Liver (tissue), 3 donors: ENCODE measurements around the gene ALK.

Source experiments
- EGR1 ChIP-seq, 2 donors: IDR thresholded peaks; 2 replicates each; pipeline ENCODE4 v1.6.1; 2016 to 2018; ENCODE audit warnings: antibody characterized with exemption in 2 of 2, low read depth in 2 of 2
- FOXA1 ChIP-seq: IDR thresholded peaks from 2 replicates; pipeline ENCODE4 v1.6.1; 2016; ENCODE audit warnings: antibody characterized with exemption
- GABPA ChIP-seq, 2 donors: IDR thresholded peaks in 1 of 2; conservative IDR thresholded peaks in 1 of 2; 2 replicates each; pipeline ENCODE4 v1.6.1; 2016; ENCODE audit warnings: antibody characterized with exemption in 2 of 2, mild to moderate bottlenecking in 1 of 2, moderate library complexity in 1 of 2
- HNF4A ChIP-seq, 2 donors: conservative IDR thresholded peaks; 2 replicates each; pipeline ENCODE4 v1.6.1; 2016; ENCODE audit warnings: antibody characterized with exemption in 2 of 2, mild to moderate bottlenecking in 2 of 2
- JUND ChIP-seq, 2 donors: IDR thresholded peaks; 2 replicates each; pipeline ENCODE4 v1.6.1; 2016; ENCODE audit warnings: antibody characterized with exemption in 2 of 2
- RAD21 ChIP-seq, 2 donors: IDR thresholded peaks; 2 replicates each; pipeline ENCODE4 v1.6.1; 2016; ENCODE audit warnings: antibody characterized with exemption in 2 of 2, mild to moderate bottlenecking in 2 of 2
- RXRA ChIP-seq, 2 donors: IDR thresholded peaks; 2 replicates each; pipeline ENCODE4 v1.6.1; 2017 to 2018; ENCODE audit warnings: antibody characterized with exemption in 2 of 2, mild to moderate bottlenecking in 1 of 2
- SP1 ChIP-seq: IDR thresholded peaks from 2 replicates; pipeline ENCODE4 v1.6.1; 2018; ENCODE audit warnings: antibody characterized with exemption, mild to moderate bottlenecking
- TAF1 ChIP-seq: conservative IDR thresholded peaks from 2 replicates; pipeline ENCODE4 v1.6.1; 2016; ENCODE audit warnings: antibody characterized with exemption, mild to moderate bottlenecking
- TF ChIP-seq, protein P1 (sequence below): fragments of 150-350 bp; IDR thresholded peaks from 2 replicates; pipeline ENCODE4 v1.5.1; 2017; ENCODE audit warnings: improper control_type of control experiment, low read depth, low read length; ENCODE audit not compliant: missing input control
- TF ChIP-seq, protein P2 (sequence below): IDR thresholded peaks from 2 replicates; pipeline ENCODE4 v1.6.1; 2016; ENCODE audit warnings: antibody characterized with exemption, mild to moderate bottlenecking
- TF ChIP-seq, protein P3 (sequence below): IDR thresholded peaks from 2 replicates; pipeline ENCODE4 v1.6.1; 2016; ENCODE audit warnings: antibody characterized with exemption
- TF ChIP-seq, protein P4 (sequence below): IDR thresholded peaks from 2 replicates; pipeline ENCODE4 v1.6.1; 2016; ENCODE audit warnings: antibody characterized with exemption
- TF ChIP-seq, protein P5 (sequence below): IDR thresholded peaks from 2 replicates; pipeline ENCODE4 v1.6.1; 2016; ENCODE audit warnings: antibody characterized with exemption
- donor health status: healthy.
- donor health status: healthy.

DNA sequence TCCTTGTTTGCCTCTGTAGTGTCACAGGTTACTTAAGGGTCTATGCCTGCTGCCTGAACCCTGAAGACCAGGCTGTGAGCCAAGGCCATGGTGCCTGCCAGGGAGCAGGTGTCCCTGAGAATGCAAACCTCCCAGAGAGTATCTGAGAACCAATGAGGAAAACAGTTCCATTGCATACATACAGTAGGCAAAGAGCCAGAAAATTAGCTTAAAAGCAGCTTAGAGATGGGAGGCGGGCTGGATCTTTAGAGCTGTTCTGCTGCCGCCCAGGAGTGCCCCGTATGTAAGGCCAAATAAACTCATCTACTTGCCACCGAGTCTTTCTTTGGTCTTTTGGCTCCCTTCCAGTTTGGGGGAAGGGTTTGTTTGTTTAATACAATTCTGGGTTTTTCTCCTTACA is 478.2 kb downstream of the ALK start:
- TF ChIP-seq, protein P1, sequence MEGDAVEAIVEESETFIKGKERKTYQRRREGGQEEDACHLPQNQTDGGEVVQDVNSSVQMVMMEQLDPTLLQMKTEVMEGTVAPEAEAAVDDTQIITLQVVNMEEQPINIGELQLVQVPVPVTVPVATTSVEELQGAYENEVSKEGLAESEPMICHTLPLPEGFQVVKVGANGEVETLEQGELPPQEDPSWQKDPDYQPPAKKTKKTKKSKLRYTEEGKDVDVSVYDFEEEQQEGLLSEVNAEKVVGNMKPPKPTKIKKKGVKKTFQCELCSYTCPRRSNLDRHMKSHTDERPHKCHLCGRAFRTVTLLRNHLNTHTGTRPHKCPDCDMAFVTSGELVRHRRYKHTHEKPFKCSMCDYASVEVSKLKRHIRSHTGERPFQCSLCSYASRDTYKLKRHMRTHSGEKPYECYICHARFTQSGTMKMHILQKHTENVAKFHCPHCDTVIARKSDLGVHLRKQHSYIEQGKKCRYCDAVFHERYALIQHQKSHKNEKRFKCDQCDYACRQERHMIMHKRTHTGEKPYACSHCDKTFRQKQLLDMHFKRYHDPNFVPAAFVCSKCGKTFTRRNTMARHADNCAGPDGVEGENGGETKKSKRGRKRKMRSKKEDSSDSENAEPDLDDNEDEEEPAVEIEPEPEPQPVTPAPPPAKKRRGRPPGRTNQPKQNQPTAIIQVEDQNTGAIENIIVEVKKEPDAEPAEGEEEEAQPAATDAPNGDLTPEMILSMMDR: no peak
- no peak for TF ChIP-seq GABPA (IDR thresholded peaks at IDR 0.05 in 1 of 2, conservative IDR thresholded peaks at IDR 0.05 in 1 of 2)
- TF ChIP-seq, protein P2, sequence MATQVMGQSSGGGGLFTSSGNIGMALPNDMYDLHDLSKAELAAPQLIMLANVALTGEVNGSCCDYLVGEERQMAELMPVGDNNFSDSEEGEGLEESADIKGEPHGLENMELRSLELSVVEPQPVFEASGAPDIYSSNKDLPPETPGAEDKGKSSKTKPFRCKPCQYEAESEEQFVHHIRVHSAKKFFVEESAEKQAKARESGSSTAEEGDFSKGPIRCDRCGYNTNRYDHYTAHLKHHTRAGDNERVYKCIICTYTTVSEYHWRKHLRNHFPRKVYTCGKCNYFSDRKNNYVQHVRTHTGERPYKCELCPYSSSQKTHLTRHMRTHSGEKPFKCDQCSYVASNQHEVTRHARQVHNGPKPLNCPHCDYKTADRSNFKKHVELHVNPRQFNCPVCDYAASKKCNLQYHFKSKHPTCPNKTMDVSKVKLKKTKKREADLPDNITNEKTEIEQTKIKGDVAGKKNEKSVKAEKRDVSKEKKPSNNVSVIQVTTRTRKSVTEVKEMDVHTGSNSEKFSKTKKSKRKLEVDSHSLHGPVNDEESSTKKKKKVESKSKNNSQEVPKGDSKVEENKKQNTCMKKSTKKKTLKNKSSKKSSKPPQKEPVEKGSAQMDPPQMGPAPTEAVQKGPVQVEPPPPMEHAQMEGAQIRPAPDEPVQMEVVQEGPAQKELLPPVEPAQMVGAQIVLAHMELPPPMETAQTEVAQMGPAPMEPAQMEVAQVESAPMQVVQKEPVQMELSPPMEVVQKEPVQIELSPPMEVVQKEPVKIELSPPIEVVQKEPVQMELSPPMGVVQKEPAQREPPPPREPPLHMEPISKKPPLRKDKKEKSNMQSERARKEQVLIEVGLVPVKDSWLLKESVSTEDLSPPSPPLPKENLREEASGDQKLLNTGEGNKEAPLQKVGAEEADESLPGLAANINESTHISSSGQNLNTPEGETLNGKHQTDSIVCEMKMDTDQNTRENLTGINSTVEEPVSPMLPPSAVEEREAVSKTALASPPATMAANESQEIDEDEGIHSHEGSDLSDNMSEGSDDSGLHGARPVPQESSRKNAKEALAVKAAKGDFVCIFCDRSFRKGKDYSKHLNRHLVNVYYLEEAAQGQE: no peak
- TF ChIP-seq, protein P3, sequence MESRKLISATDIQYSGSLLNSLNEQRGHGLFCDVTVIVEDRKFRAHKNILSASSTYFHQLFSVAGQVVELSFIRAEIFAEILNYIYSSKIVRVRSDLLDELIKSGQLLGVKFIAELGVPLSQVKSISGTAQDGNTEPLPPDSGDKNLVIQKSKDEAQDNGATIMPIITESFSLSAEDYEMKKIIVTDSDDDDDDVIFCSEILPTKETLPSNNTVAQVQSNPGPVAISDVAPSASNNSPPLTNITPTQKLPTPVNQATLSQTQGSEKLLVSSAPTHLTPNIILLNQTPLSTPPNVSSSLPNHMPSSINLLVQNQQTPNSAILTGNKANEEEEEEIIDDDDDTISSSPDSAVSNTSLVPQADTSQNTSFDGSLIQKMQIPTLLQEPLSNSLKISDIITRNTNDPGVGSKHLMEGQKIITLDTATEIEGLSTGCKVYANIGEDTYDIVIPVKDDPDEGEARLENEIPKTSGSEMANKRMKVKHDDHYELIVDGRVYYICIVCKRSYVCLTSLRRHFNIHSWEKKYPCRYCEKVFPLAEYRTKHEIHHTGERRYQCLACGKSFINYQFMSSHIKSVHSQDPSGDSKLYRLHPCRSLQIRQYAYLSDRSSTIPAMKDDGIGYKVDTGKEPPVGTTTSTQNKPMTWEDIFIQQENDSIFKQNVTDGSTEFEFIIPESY: no peak
- TF ChIP-seq JUND (IDR thresholded peaks at IDR 0.05): no peak
- TF ChIP-seq, protein P4, sequence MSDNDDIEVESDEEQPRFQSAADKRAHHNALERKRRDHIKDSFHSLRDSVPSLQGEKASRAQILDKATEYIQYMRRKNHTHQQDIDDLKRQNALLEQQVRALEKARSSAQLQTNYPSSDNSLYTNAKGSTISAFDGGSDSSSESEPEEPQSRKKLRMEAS: no peak
- TF ChIP-seq FOXA1: no peak
- no peak for TF ChIP-seq RAD21 (IDR thresholded peaks at IDR 0.05)
- no peak for TF ChIP-seq SP1
- TF ChIP-seq TAF1: no peak
- TF ChIP-seq, protein P5, sequence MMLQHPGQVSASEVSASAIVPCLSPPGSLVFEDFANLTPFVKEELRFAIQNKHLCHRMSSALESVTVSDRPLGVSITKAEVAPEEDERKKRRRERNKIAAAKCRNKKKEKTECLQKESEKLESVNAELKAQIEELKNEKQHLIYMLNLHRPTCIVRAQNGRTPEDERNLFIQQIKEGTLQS: no peak
- TF ChIP-seq RXRA (IDR thresholded peaks at IDR 0.05): no peak
- no peak for TF ChIP-seq HNF4A (conservative IDR thresholded peaks at IDR 0.05)
- TF ChIP-seq EGR1 (IDR thresholded peaks at IDR 0.05; ENCODE audit: low read depth in 2 of 2): no peak
